OCI-LY7 (cell line): ENCODE results near the gene NAA30.
"Not testable (repeated sequence)": the region's sequence is repeated elsewhere in the genome, so short reads cannot be mapped to it uniquely, and the experiment has no call there.

Source experiments
- EZH2phosphoT487 ChIP-seq: fragments of 200-600 bp; sonication (generic); IDR thresholded peaks from 2 replicates; pipeline ENCODE4 v1.6.1; 2018; ENCODE audit warnings: low read depth, borderline replicate concordance, mild to moderate bottlenecking, mixed run types, antibody characterized with exemption, low read length, moderate library complexity, mixed read lengths
- TF ChIP-seq, protein P1 (sequence below): fragments of 200-600 bp; sonication (generic); conservative IDR thresholded peaks from 2 replicates; pipeline ENCODE4 v1.5.1; 2014; ENCODE audit warnings: mild to moderate bottlenecking, antibody characterized with exemption, low read length, moderate library complexity, mixed read lengths

DNA sequence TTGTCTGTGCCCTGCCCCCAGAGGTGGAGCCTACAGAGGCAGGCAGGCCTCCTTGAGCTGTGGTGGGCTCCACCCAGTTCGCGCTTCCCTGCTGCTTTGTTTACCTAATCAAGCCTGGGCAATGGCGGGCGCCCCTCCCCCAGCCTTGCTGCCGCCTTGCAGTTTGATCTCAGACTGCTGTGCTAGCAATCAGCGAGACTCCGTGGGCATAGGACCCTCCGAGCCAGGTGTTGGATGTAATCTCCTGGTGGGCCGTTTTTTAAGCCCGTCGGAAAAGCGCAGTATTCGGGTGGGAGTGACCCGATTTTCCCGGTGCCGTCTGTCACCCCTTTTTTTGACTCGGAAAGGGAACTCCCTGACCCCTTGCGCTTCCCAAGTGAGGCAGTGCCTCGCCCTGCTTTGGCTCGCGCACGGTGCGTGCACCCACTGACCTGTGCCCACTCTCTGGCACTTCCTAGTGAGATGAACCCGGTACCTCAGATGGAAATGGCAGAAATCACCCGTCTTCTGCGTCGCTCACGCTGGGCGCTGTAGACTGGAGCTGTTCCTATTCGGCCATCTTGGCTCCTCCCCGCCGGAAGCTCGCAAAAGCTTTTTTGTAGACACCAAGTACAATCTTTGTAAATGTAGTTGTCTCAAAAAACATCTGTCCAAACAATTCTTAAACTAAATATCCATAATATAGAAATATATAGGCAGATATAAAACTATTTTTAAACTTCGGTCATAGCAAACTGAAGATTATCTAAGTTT lies 46.7 kb upstream of the NAA30 start:
- TF ChIP-seq, protein P1, sequence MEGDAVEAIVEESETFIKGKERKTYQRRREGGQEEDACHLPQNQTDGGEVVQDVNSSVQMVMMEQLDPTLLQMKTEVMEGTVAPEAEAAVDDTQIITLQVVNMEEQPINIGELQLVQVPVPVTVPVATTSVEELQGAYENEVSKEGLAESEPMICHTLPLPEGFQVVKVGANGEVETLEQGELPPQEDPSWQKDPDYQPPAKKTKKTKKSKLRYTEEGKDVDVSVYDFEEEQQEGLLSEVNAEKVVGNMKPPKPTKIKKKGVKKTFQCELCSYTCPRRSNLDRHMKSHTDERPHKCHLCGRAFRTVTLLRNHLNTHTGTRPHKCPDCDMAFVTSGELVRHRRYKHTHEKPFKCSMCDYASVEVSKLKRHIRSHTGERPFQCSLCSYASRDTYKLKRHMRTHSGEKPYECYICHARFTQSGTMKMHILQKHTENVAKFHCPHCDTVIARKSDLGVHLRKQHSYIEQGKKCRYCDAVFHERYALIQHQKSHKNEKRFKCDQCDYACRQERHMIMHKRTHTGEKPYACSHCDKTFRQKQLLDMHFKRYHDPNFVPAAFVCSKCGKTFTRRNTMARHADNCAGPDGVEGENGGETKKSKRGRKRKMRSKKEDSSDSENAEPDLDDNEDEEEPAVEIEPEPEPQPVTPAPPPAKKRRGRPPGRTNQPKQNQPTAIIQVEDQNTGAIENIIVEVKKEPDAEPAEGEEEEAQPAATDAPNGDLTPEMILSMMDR: not testable (repeated sequence)
- not testable (repeated sequence) for TF ChIP-seq EZH2phosphoT487
